CD4-positive, alpha-beta T cell treated with Interleukin-10 for 1 hour (primary cell): ENCODE data around the gene PRND.
A peak's percentile ranks its signal among the peaks of the same experiment; 100 is the strongest.
"Not testable (repeated sequence)": the region's sequence is repeated elsewhere in the genome, so short reads cannot be mapped to it uniquely, and the experiment has no call there.

Source experiments
- DNase-seq: peaks from one replicate; pipeline ENCODE4 v3.0.0-alpha.2; 2020

Gene PRND

GRCh38 chr20:4740774-4741431 is 19.2 kb downstream of the PRND start:
- DNase-seq, result peak; percentile 68

GRCh38 chr20:4748847-4749246 is 27.1 kb downstream of the PRND start:
- no peak for DNase-seq

GRCh38 chr20:4749326-4749725 is 27.6 kb downstream of the PRND start:
- DNase-seq, result no peak

- no peak for DNase-seq
These were observed 28.7 kb downstream of the PRND start for GRCh38 chr20:4750381-4750780.

- DNase-seq, result peak; percentile 56
These were observed 37.6 kb downstream of the PRND start for GRCh38 chr20:4759100-4759884.

GRCh38 chr20:4763261-4763660 is 41.6 kb downstream of the PRND start:
- no peak for DNase-seq

- DNase-seq, result no peak
These were observed 42.2 kb downstream of the PRND start for GRCh38 chr20:4763723-4764510.

- DNase-seq, result no peak
These were observed 43.1 kb downstream of the PRND start for GRCh38 chr20:4764805-4765204.

- DNase-seq, result no peak
These were observed 44.0 kb downstream of the PRND start for GRCh38 chr20:4765681-4766080.

- no peak for DNase-seq
These were observed 44.9 kb downstream of the PRND start for GRCh38 chr20:4766631-4767030.

GRCh38 chr20:4767084-4767483 is 45.4 kb downstream of the PRND start:
- DNase-seq, result no peak

GRCh38 chr20:4769328-4769727 is 47.6 kb downstream of the PRND start:
- DNase-seq, result no peak

GRCh38 chr20:4770026-4770425 is 48.3 kb downstream of the PRND start:
- DNase-seq, result no peak

GRCh38 chr20:4771004-4771403 is 49.3 kb downstream of the PRND start:
- no peak for DNase-seq

- DNase-seq, result no peak
These were observed 50.4 kb downstream of the PRND start for GRCh38 chr20:4772132-4772531.

- DNase-seq, result not testable (repeated sequence)
These were observed 51.3 kb downstream of the PRND start for GRCh38 chr20:4773014-4773413.

GRCh38 chr20:4773736-4774135 is 52.0 kb downstream of the PRND start:
- DNase-seq, result no peak

- DNase-seq, result no peak
These were observed 52.5 kb downstream of the PRND start for GRCh38 chr20:4774207-4774606.

- no peak for DNase-seq
These were observed 53.8 kb downstream of the PRND start for GRCh38 chr20:4775322-4776078.

- DNase-seq, result no peak
These were observed 54.4 kb downstream of the PRND start for GRCh38 chr20:4776079-4776630.
